ENCODE results near the gene UMAD1.

UMAD1 gene

DNA sequence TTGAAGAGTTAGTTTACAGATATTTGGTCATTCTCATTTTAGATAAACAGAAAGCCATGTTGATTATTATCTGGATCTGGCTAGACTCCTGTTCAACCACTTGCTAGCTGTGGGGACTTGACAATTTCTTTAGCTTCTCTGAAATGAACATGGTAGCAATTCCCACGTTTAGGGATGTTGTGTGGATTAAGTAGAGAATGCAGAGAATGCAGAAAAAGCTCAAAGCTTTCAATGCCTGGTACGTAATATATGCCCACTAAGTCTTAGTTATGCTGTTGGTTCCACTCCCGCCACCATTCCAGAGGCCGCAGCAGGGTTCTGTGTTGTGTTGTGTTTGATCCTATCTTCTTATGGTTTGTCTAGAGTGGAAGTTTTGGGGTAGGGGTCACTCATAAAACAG is 117.0 kb downstream of the UMAD1 start:
- no peaks in the 10 kb centered on the region for H3K79me2 ChIP-seq (ENCODE audit: insufficient read depth, low read length)
- H3K4me3 ChIP-seq (ENCODE audit: low read depth in 1 of 2, low read length in 2 of 2) = no peak overlapping the region
- no peak for ATAC-seq (ENCODE audit: insufficient read depth, low read depth)
- H3K9ac ChIP-seq (ENCODE audit: low read depth, low read length) = no peak overlapping the region
- no peaks in the 10 kb centered on the region for H3K9me3 ChIP-seq (ENCODE audit: insufficient read depth, low read length, severe bottlenecking)
- no peak for DNase-seq
- no peak overlapping the region for H3K4me2 ChIP-seq (ENCODE audit: insufficient read depth, low read length)
- no peaks in the 10 kb centered on the region for H3K36me3 ChIP-seq (ENCODE audit: insufficient read depth, low read length)
- no peaks in the 10 kb centered on the region for H4K20me1 ChIP-seq (ENCODE audit: insufficient read depth, low read length)
- no peak for TF ChIP-seq EZH2 (IDR thresholded peaks at IDR 0.05; ENCODE audit: borderline replicate concordance, low read depth, low read length, severe bottlenecking)
- TF ChIP-seq, protein P1, sequence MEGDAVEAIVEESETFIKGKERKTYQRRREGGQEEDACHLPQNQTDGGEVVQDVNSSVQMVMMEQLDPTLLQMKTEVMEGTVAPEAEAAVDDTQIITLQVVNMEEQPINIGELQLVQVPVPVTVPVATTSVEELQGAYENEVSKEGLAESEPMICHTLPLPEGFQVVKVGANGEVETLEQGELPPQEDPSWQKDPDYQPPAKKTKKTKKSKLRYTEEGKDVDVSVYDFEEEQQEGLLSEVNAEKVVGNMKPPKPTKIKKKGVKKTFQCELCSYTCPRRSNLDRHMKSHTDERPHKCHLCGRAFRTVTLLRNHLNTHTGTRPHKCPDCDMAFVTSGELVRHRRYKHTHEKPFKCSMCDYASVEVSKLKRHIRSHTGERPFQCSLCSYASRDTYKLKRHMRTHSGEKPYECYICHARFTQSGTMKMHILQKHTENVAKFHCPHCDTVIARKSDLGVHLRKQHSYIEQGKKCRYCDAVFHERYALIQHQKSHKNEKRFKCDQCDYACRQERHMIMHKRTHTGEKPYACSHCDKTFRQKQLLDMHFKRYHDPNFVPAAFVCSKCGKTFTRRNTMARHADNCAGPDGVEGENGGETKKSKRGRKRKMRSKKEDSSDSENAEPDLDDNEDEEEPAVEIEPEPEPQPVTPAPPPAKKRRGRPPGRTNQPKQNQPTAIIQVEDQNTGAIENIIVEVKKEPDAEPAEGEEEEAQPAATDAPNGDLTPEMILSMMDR (IDR thresholded peaks at IDR 0.05; ENCODE audit: borderline replicate concordance, extremely low read depth, low read length, poor library complexity, severe bottlenecking) = no peak
- peaks cover 20% of the 10 kb centered on the region for H3K4me1 ChIP-seq (ENCODE audit: insufficient read depth, low read length)
- no peak overlapping the region for H3K27ac ChIP-seq (ENCODE audit: low read length)
- H3K27me3 ChIP-seq (ENCODE audit: insufficient read depth, low read length, poor library complexity) = no peaks in the 10 kb centered on the region
- no peak overlapping the region for H2AFZ ChIP-seq (ENCODE audit: low read depth, low read length)

DNA sequence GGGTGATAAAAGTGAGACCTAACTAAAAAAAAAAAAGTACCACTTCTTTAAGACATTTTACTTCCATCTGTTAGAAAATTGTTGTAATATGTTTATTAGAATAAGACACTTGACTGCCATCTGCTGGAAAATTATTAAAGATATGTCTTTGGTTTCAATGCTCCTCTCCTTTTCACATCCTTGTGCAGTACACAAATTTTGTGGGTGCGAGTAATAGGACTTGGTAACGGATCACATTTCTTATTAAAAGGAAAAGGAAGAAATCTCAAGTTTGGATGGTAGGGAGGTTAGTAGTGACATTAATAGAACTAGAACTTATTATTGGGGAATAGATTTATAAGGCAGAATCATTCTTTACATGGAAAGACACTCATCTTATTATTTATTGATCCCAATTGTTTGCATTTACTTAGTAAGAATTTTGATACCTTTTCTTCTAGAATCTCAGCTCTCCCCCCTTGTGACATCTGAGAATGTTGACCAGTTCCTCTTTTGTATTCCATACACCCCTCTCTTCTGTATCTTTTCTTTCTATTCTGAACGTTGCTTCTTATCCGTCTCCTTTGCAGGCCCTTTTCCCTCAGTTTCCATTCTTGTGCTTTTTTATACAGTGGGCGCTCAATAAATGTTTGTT is 120.9 kb downstream of the UMAD1 start:
- Histone ChIP-seq H3K4me2 (ENCODE audit: insufficient read depth, low read length) (peak overlapping the region; percentile 61), H3K4me3 (ENCODE audit: low read depth in 1 of 2, low read length in 2 of 2) (peak overlapping the region in 1 of 2 experiments; percentile 52; a peak in 2 of 4 replicates)
- ATAC-seq (ENCODE audit: insufficient read depth, low read depth) = peak; percentile 57

DNA sequence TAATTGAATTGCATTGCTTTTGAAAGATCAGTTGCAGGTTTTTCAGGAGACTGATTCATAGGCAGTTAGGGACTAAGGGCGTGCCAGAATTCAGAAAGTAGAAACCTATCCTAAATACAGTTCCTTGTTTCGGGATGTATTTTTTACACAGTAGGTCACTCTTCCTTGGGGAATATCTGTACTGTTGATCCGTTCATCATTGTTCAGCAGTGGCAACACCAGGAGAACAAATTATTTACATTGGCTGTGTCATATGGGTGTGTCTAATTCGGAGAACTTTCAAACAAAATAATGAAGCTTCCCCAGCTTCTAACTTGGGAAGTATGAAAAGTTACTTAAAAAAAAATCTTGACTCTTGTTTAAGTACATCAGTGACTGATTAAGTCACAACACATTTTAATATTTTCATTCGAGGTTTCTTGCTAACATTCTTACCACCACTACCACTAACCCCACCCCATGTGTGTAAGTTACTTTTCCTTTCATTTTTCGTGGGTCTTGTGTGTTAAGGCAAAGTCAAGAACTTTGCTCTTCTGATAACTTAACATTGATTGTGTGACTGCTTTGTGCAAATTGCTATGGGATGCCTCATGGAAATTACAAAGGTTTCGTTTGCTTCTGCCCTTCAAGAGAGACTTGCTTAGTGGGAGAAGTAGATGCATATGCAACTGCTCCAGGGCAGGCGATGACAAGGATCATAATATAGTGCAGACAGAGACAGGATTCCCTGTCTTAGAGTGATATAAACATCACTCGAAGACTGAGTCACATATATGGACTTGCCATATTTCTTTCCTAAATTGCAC is 121.6 kb downstream of the UMAD1 start:
- Histone ChIP-seq H3K79me2 (ENCODE audit: insufficient read depth, low read length) (no peaks in the 10 kb centered on the region), H3K27ac (ENCODE audit: low read length) (peak overlapping the region; percentile 75), H4K20me1 (ENCODE audit: insufficient read depth, low read length) (no peaks in the 10 kb centered on the region), H2AFZ (ENCODE audit: low read depth, low read length) (peak overlapping the region; percentile 62), H3K36me3 (ENCODE audit: insufficient read depth, low read length) (no peaks in the 10 kb centered on the region), H3K9ac (ENCODE audit: low read depth, low read length) (peak overlapping the region; percentile 46), H3K27me3 (ENCODE audit: insufficient read depth, low read length, poor library complexity) (no peaks in the 10 kb centered on the region), H3K4me1 (ENCODE audit: insufficient read depth, low read length) (peaks cover 36% of the 10 kb centered on the region), H3K4me2 (ENCODE audit: insufficient read depth, low read length) (peak overlapping the region; percentile 61), H3K4me3 (ENCODE audit: low read depth in 1 of 2, low read length in 2 of 2) (peak overlapping the region; percentile 3 to 52; a peak in 3 of 4 replicates), H3K9me3 (ENCODE audit: insufficient read depth, low read length, severe bottlenecking) (no peaks in the 10 kb centered on the region)
- peak; percentile 87 for ATAC-seq (ENCODE audit: insufficient read depth, low read depth)
- peak; percentile 36 for DNase-seq
- no peak for TF ChIP-seq EZH2 (IDR thresholded peaks at IDR 0.05; ENCODE audit: borderline replicate concordance, low read depth, low read length, severe bottlenecking)
- TF ChIP-seq, protein P1 (IDR thresholded peaks at IDR 0.05; ENCODE audit: borderline replicate concordance, extremely low read depth, low read length, poor library complexity, severe bottlenecking) = no peak

More for the DNA sequence above, 120.9 kb downstream of the UMAD1 start:
- peak overlapping the region; percentile 62 for H2AFZ ChIP-seq (ENCODE audit: low read depth, low read length)
- no peaks in the 10 kb centered on the region for H3K79me2 ChIP-seq (ENCODE audit: insufficient read depth, low read length)
- no peaks in the 10 kb centered on the region for H3K9me3 ChIP-seq (ENCODE audit: insufficient read depth, low read length, severe bottlenecking)
- H4K20me1 ChIP-seq (ENCODE audit: insufficient read depth, low read length) = no peaks in the 10 kb centered on the region
- peak overlapping the region; percentile 46 for H3K9ac ChIP-seq (ENCODE audit: low read depth, low read length)
- H3K36me3 ChIP-seq (ENCODE audit: insufficient read depth, low read length) = no peaks in the 10 kb centered on the region
- no peak for TF ChIP-seq EZH2 (IDR thresholded peaks at IDR 0.05; ENCODE audit: borderline replicate concordance, low read depth, low read length, severe bottlenecking)
- TF ChIP-seq, protein P1 (IDR thresholded peaks at IDR 0.05; ENCODE audit: borderline replicate concordance, extremely low read depth, low read length, poor library complexity, severe bottlenecking) = peak; percentile 73
- peak overlapping the region; percentile 75 for H3K27ac ChIP-seq (ENCODE audit: low read length)
- peak; percentile 16 for DNase-seq
- H3K27me3 ChIP-seq (ENCODE audit: insufficient read depth, low read length, poor library complexity) = no peaks in the 10 kb centered on the region
- peaks cover 36% of the 10 kb centered on the region for H3K4me1 ChIP-seq (ENCODE audit: insufficient read depth, low read length)

Data from DND-41 (cell line).